Sigmoid colon (tissue), 3 donors: ENCODE data around the gene DNAJB13.

Source experiments
- CTCF ChIP-seq, 4 experiments: fragments of 450-650 bp in 3 of 4; fragments of 200-600 bp in 1 of 4; IDR thresholded peaks; one replicate each; pipeline ENCODE4 v1.5.1; 2016 to 2019; ENCODE audit warnings: antibody characterized with exemption in 4 of 4, mild to moderate bottlenecking in 3 of 4, moderate library complexity in 2 of 4
- POLR2A ChIP-seq, 2 donors: fragments of 450-650 bp; IDR thresholded peaks; one replicate each; pipeline ENCODE4 v1.6.1; 2016; ENCODE audit warnings: antibody characterized with exemption in 2 of 2, mild to moderate bottlenecking in 2 of 2, moderate library complexity in 2 of 2

- TF ChIP-seq CTCF (IDR thresholded peaks at IDR 0.05) (no peak), POLR2A (IDR thresholded peaks at IDR 0.05) (no peak)
Measured at GRCh38 chr11:73939096-73939495, 11.7 kb upstream of the DNAJB13 start.
